Measurements from ENCODE around the gene CCNT2. TPM values are rescaled to one million over a fixed set of nuclear protein-coding genes. Genes with fewer than 3 reads are reported as not detected.

CCNT2 gene
- polyA plus RNA-seq, 1 donor (not counting 4 experiments of a cell fraction or from before 2014, with no cell fraction given) = 20.9 TPM

GRCh38 chr2:134873152-134873551 is 45.5 kb upstream of the CCNT2 start:
- Histone ChIP-seq H3K4me3 (ENCODE audit: control insufficient read depth in 2 of 3, extremely low read depth in 1 of 3, insufficient read depth in 2 of 3, low read depth in 1 of 3, low read length in 3 of 3) (no peak overlapping the region), H4K20me1 (ENCODE audit: control insufficient read depth, extremely low read depth, insufficient read depth, low read length) (no peaks in the 10 kb centered on the region), H3K4me1 (ENCODE audit: control insufficient read depth, extremely low read depth, insufficient read depth, low read length) (no peaks in the 10 kb centered on the region), H3K9me3 (ENCODE audit: control insufficient read depth, low read depth, low read length) (no peaks in the 10 kb centered on the region), H3K27me3 (ENCODE audit: control insufficient read depth, extremely low read depth, insufficient read depth, low read length) (no peaks in the 10 kb centered on the region), H3K9ac (ENCODE audit: control insufficient read depth, extremely low read depth, insufficient read depth, low read length) (no peak overlapping the region), H3K4me2 (ENCODE audit: control insufficient read depth, extremely low read depth, insufficient read depth, low read depth, low read length) (no peak overlapping the region), H3K79me2 (ENCODE audit: control insufficient read depth, insufficient read depth, low read length) (no peaks in the 10 kb centered on the region), H2AFZ (ENCODE audit: control insufficient read depth, low read length) (no peak overlapping the region), H3K9me1 (ENCODE audit: control insufficient read depth, extremely low read depth, insufficient read depth, low read length) (no peaks in the 10 kb centered on the region), H3K27ac (ENCODE audit: control insufficient read depth, insufficient read depth, low read length) (no peak overlapping the region), H3K36me3 (ENCODE audit: control insufficient read depth in 2 of 2, extremely low read depth in 1 of 2, insufficient read depth in 2 of 2, low read length in 2 of 2) (no peaks in the 10 kb centered on the region)
- FAIRE-seq (no peak), DNase-seq (ENCODE audit: low read depth, low spot score) (no peak)
- dilution Hi-C loops (cut with MboI; ENCODE audit: extremely low pct_ligation_motif_present, low sequenced_read_pairs) = no loop called here
- no peak for TF ChIP-seq CTCF (optimal IDR thresholded peaks at IDR 0.05 in 1 of 3, IDR thresholded peaks at IDR 0.05 in 1 of 3, conservative IDR thresholded peaks at IDR 0.05 in 1 of 3; ENCODE audit: extremely low read depth in 1 of 3, insufficient read depth in 2 of 3, low read length in 3 of 3)

GRCh38 chr2:134875309-134875708 is 43.3 kb upstream of the CCNT2 start:
- Histone ChIP-seq H3K4me1 (ENCODE audit: control insufficient read depth, extremely low read depth, insufficient read depth, low read length) (no peaks in the 10 kb centered on the region), H3K27me3 (ENCODE audit: control insufficient read depth, extremely low read depth, insufficient read depth, low read length) (no peaks in the 10 kb centered on the region), H3K4me3 (ENCODE audit: control insufficient read depth in 2 of 3, extremely low read depth in 1 of 3, insufficient read depth in 2 of 3, low read depth in 1 of 3, low read length in 3 of 3) (no peak overlapping the region), H3K9me3 (ENCODE audit: control insufficient read depth, low read depth, low read length) (no peaks in the 10 kb centered on the region), H4K20me1 (ENCODE audit: control insufficient read depth, extremely low read depth, insufficient read depth, low read length) (no peaks in the 10 kb centered on the region), H3K36me3 (ENCODE audit: control insufficient read depth in 2 of 2, extremely low read depth in 1 of 2, insufficient read depth in 2 of 2, low read length in 2 of 2) (no peaks in the 10 kb centered on the region), H3K9ac (ENCODE audit: control insufficient read depth, extremely low read depth, insufficient read depth, low read length) (no peak overlapping the region), H3K4me2 (ENCODE audit: control insufficient read depth, extremely low read depth, insufficient read depth, low read depth, low read length) (no peak overlapping the region), H3K27ac (ENCODE audit: control insufficient read depth, insufficient read depth, low read length) (no peak overlapping the region), H3K9me1 (ENCODE audit: control insufficient read depth, extremely low read depth, insufficient read depth, low read length) (no peaks in the 10 kb centered on the region), H3K79me2 (ENCODE audit: control insufficient read depth, insufficient read depth, low read length) (no peaks in the 10 kb centered on the region), H2AFZ (ENCODE audit: control insufficient read depth, low read length) (no peak overlapping the region)
- DNase-seq (ENCODE audit: low read depth, low spot score) = no peak
- dilution Hi-C loops (cut with MboI; ENCODE audit: extremely low pct_ligation_motif_present, low sequenced_read_pairs) = no loop called here
- no peak for FAIRE-seq
- TF ChIP-seq EZH2 (IDR thresholded peaks at IDR 0.05; ENCODE audit: low read length) = no peak
- no peak for TF ChIP-seq CTCF (optimal IDR thresholded peaks at IDR 0.05 in 1 of 3, IDR thresholded peaks at IDR 0.05 in 1 of 3, conservative IDR thresholded peaks at IDR 0.05 in 1 of 3; ENCODE audit: extremely low read depth in 1 of 3, insufficient read depth in 2 of 3, low read length in 3 of 3)

Measured in keratinocyte (primary cell).